ENCODE measurements around the gene KRT4. TPM values are rescaled to one million over a fixed set of nuclear protein-coding genes. Genes with fewer than 3 reads are reported as not detected.

KRT4 gene
- total RNA-seq, 2 donors from 2014 or later: 6.4 to 12.7 TPM

DNA sequence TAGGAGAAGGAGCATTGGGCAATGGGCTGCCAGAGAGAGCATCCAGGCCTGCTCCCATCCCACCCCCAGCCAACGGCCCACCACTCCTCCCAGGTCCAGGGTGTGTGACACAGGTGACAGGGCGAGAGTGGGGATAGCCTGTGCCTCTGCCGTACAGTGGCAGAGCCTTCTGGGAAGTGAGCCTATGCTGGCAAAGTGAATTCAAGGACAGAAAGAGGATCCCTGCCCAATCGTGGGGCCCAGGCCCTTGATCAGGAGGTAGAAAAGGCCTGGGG is 20.7 kb upstream of the KRT4 start:
- Histone ChIP-seq H3K9me3 (no peaks in the 10 kb centered on the region), H3K4me1 (replicated peaks) (no peaks in the 10 kb centered on the region), H3K36me3 (no peaks in the 10 kb centered on the region), H3K27me3 (replicated peaks; ENCODE audit: insufficient read depth) (peaks cover 3% of the 10 kb centered on the region), H3K27ac (no peak overlapping the region), H3K4me3 (no peak overlapping the region)
- TF ChIP-seq POLR2AphosphoS5 (IDR thresholded peaks at IDR 0.05) (no peak), POLR2A (IDR thresholded peaks at IDR 0.05) (no peak)
- TF ChIP-seq, protein P1, sequence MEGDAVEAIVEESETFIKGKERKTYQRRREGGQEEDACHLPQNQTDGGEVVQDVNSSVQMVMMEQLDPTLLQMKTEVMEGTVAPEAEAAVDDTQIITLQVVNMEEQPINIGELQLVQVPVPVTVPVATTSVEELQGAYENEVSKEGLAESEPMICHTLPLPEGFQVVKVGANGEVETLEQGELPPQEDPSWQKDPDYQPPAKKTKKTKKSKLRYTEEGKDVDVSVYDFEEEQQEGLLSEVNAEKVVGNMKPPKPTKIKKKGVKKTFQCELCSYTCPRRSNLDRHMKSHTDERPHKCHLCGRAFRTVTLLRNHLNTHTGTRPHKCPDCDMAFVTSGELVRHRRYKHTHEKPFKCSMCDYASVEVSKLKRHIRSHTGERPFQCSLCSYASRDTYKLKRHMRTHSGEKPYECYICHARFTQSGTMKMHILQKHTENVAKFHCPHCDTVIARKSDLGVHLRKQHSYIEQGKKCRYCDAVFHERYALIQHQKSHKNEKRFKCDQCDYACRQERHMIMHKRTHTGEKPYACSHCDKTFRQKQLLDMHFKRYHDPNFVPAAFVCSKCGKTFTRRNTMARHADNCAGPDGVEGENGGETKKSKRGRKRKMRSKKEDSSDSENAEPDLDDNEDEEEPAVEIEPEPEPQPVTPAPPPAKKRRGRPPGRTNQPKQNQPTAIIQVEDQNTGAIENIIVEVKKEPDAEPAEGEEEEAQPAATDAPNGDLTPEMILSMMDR (IDR thresholded peaks at IDR 0.05): no peak
- DNase-seq (ENCODE audit: low spot score): no peak
- WGBS: 65% methylated on average over 4 of the region's 4 CpGs
- intact Hi-C loops (cut with DNase I): no loop called here

DNA sequence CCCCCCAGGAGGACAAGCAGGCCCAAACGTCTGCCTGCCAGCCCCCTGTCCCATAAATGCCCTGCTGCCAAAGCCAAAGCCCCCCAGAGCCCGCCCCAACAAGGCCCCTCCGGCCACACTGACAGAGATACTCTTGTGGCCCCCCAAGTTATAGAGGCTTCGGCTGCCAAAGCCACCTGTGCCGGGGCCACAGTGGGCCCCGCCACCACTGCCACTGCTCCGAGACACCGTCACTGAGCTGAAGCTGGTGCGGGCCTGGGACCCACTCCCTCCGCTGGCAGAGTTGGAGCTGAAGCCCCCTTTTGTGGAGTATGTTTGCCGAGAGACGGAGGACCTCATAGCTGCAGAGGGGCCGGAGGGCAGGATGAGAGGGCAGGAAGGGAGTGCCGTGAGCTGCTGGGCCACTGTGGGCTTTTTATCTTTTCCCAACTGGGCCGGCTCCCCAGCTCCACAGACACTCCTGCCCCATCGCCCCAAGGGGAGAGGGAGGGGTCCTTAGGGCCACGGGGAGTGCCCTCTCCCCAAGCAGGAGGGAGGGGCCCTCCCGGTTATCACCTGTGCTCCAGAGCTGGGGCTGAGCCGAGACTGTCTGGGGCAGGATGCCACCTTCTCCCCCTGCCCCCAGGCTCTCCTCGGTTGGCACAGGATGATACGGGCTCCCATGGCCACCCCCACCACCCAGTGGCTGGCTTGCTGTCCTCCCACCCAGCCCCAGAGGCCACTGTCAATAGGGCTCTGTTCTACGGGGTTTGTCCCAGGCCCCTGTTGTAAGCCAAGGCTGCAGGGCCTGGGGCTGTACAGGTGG is 20.2 kb upstream of the KRT4 start, which contains the start of gene KRT79:
KRT79 (minus strand) TSS at position 390 of the 805 bp plus-strand sequence; CDS start at position 339, 51 bp downstream.
- Histone ChIP-seq H3K36me3 (no peaks in the 10 kb centered on the region), H3K4me3 (no peak within 1 kb of the TSS), H3K27ac (no peak within 1 kb of the TSS), H3K27me3 (replicated peaks; ENCODE audit: insufficient read depth) (peaks cover 3% of the 10 kb centered on the region), H3K9me3 (no peaks in the 10 kb centered on the region), H3K4me1 (replicated peaks) (no peaks in the 10 kb centered on the region)
- WGBS: 79% methylated on average over 17 of the region's 22 CpGs
- DNase-seq (ENCODE audit: low spot score): no peak
- intact Hi-C loops (cut with DNase I): no loop called here
- TF ChIP-seq, protein P1 (IDR thresholded peaks at IDR 0.05): no peak
- TF ChIP-seq POLR2AphosphoS5 (IDR thresholded peaks at IDR 0.05): no peak
- no peak for TF ChIP-seq POLR2A (IDR thresholded peaks at IDR 0.05)

DNA sequence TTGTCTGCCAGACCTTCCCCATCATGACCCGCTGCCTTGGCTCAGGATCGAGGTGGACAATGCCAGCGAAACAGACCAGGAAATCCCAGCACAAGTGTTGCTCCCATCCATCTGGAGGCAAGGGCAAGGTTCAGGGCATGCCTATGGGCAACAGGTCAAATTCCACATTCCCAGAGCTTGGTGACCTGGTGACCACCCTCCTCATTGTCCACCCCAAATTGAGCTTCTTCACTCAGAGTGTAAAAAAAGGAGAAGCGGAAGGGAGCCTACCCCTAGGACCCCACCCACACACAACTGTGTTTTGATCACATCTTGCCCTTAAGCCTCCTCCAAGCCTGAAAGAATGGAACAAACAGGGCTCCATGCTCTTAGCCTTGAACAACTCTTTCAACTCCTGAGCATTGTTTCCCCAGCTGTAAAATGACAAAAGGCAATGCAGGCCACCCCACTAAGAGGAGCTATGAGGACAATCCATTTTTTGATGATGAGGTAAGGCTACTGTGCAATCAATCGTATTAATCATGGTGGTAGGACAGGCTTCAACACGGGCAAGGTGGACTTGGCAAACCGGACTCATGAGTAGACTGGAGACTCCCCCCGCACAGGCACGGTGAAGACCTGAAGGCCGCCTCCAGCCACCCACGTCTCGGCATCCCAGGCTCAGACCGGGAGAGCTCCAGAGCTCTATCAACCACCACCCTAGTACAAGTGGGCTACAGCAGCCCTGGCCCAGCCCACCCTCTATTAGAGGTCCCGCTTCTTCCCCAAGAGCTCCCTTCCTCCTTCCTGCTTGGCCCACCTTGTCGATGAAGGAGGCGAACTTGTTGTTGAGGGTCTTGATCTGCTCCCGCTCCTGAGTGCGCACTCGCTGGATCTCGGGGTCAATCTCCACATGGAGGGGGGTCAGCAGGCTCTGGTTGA is 19.3 kb upstream of the KRT4 start:
- Histone ChIP-seq H3K4me3 (no peak overlapping the region), H3K27ac (no peak overlapping the region), H3K4me1 (replicated peaks) (no peaks in the 10 kb centered on the region), H3K9me3 (no peaks in the 10 kb centered on the region), H3K36me3 (no peaks in the 10 kb centered on the region), H3K27me3 (replicated peaks; ENCODE audit: insufficient read depth) (no peaks in the 10 kb centered on the region)
- intact Hi-C loops (cut with DNase I): no loop called here
- no peak for DNase-seq (ENCODE audit: low spot score)
- WGBS: 88% methylated on average over 18 of the region's 20 CpGs
- TF ChIP-seq, protein P1 (IDR thresholded peaks at IDR 0.05): no peak
- TF ChIP-seq POLR2AphosphoS5 (IDR thresholded peaks at IDR 0.05): no peak
- TF ChIP-seq POLR2A (IDR thresholded peaks at IDR 0.05): no peak

DNA sequence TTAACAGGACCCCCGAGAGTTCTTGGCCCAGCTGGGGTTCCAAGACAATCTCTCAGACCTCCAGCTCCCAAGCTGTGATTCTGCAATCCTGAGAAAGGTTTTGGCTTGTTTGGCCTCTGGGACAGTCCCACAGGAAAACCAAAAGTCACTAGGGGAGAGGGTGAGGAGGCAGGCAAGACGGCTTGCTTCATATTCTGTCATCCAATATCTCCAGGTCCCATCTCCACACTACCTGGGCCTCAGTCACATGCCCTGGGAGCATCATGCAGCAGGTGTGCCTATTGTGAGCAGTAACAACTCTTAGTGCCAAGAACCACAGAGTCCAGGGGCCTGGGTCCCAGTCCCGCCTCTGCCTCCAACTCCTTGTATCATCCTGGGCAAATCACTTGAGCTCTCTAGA is 18.5 kb upstream of the KRT4 start:
- 88% methylated on average over 3 of the region's 3 CpGs for WGBS
- TF ChIP-seq POLR2A (IDR thresholded peaks at IDR 0.05) (no peak), POLR2AphosphoS5 (IDR thresholded peaks at IDR 0.05) (no peak)
- TF ChIP-seq, protein P1 (IDR thresholded peaks at IDR 0.05): no peak

More for the DNA sequence above, 18.5 kb upstream of the KRT4 start:
- no peaks in the 10 kb centered on the region for H3K9me3 ChIP-seq
- no peak overlapping the region for H3K27ac ChIP-seq
- intact Hi-C loops (cut with DNase I): no loop called here
- H3K4me1 ChIP-seq (replicated peaks): no peaks in the 10 kb centered on the region
- H3K27me3 ChIP-seq (replicated peaks; ENCODE audit: insufficient read depth): peaks cover 6% of the 10 kb centered on the region
- no peaks in the 10 kb centered on the region for H3K36me3 ChIP-seq
- no peak for DNase-seq (ENCODE audit: low spot score)
- H3K4me3 ChIP-seq: no peak overlapping the region
